ENCODE measurements around the gene TUSC2.

DNA sequence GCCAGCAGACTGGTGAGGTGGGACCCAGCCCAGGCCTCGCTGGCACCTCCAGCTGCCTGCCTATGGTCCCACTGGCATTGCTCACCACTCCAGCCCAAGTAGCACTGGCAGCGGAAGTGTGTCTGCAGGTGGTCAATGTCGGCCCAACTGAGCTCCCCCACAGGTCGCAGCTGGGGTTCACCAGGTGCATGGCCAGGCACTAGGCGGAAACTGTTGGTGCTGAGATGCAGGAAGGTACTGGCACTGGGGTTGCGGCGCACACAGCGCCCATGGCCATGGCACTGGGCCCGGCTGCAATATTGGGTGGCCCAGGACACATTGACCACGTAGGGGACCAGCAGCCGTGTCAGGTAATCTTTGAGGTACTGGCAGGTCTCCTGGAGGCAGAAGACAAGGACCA lies 9.9 kb downstream of the TUSC2 start:
- TF ChIP-seq CTCF (IDR thresholded peaks at IDR 0.05) (no peak), POLR2AphosphoS5 (IDR thresholded peaks at IDR 0.05; ENCODE audit: low read depth, low read length) (no peak), SIN3A (IDR thresholded peaks at IDR 0.05; ENCODE audit: borderline replicate concordance, insufficient read depth, low read depth, low read length) (no peak)
- TF ChIP-seq, protein P1, sequence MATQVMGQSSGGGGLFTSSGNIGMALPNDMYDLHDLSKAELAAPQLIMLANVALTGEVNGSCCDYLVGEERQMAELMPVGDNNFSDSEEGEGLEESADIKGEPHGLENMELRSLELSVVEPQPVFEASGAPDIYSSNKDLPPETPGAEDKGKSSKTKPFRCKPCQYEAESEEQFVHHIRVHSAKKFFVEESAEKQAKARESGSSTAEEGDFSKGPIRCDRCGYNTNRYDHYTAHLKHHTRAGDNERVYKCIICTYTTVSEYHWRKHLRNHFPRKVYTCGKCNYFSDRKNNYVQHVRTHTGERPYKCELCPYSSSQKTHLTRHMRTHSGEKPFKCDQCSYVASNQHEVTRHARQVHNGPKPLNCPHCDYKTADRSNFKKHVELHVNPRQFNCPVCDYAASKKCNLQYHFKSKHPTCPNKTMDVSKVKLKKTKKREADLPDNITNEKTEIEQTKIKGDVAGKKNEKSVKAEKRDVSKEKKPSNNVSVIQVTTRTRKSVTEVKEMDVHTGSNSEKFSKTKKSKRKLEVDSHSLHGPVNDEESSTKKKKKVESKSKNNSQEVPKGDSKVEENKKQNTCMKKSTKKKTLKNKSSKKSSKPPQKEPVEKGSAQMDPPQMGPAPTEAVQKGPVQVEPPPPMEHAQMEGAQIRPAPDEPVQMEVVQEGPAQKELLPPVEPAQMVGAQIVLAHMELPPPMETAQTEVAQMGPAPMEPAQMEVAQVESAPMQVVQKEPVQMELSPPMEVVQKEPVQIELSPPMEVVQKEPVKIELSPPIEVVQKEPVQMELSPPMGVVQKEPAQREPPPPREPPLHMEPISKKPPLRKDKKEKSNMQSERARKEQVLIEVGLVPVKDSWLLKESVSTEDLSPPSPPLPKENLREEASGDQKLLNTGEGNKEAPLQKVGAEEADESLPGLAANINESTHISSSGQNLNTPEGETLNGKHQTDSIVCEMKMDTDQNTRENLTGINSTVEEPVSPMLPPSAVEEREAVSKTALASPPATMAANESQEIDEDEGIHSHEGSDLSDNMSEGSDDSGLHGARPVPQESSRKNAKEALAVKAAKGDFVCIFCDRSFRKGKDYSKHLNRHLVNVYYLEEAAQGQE (IDR thresholded peaks at IDR 0.05; ENCODE audit: insufficient read depth in 1 of 2, low read depth in 2 of 2, low read length in 1 of 2): no peak

All from Panc1 (cell line).